ENCODE measurements around the gene NUP214. TPM values are rescaled to one million over a fixed set of nuclear protein-coding genes. Genes with fewer than 3 reads are reported as not detected.

Gene NUP214
- 17.0 and 19.7 TPM in 2 replicates for total RNA-seq (2014; rRNA removed; shearing (Covaris generic))
- 67.1 and 69.6 TPM in 2 replicates for total RNA-seq (2022)
- percentile 86 among the genes with signal in this experiment for Bru-seq, nascent RNA
- percentile 85 among the genes with signal in this experiment for BruChase-seq, experiment 1, labeled RNA remaining after a 6-hour chase
- BruChase-seq, experiment 2, labeled RNA remaining after a 2-hour chase: percentile 86 among the genes with signal in this experiment
- long read RNA-seq, full-length matches to known transcripts: 8 of 53 reads
- long read RNA-seq, partial matches to known transcripts: 29 of 53 reads
- long read RNA-seq, other reads (novel, unspliced or antisense): 16 of 53 reads

DNA sequence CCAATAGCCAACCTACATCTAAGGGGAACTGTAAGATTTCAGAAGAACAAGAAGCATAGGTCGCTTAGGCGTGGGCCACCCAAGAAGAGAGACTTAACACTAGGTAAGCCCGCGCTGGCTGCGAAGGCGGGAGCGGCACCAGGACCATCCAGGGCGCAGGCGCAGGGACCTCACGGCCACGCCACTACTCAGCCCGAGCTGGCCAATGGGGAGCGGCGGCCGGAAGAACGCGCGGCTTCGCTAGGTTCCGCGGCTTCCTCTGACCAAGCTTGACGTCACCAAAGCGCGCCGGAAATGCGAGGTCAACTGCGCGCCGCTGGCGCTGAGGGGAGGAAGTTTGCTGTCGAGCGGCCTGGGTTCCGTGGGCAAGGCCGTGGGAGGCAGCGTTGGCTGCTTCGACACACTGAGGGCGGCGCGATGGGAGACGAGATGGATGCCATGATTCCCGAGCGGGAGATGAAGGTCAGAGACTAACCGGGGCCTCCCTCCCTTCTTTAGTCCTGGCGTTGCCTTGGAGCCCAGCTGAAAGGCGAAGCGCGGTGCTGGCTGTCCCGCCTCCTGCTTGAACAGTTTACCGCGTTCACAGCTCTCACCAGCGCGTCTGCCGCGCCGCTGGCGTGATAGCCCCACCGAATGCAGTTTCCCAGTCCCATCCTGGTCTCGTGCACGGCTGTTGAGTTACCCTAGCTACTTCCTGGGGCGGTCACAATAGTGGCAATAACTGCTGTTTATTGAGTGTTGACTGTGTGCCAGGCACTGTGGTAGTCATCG lies at the start of gene NUP214:
Gene NUP214, plus strand, starts transcription at position 299 of the 771 bp plus-strand sequence. Its CDS starts 119 bp downstream, at position 418.
- intact Hi-C loops (cut with micrococcal nuclease; ENCODE audit: unreplicated experiment): no loop called here
- ChIA-PET CTCF (ENCODE audit: unreplicated experiment) (interaction anchor here (0.6 to 0.7 kb wide), 3 partner anchors 13 to 1983 kb away, joined by 3 read pairs; no protein-coding TSS in a partner anchor), POLR2A (interaction anchor here (0.7 to 1.9 kb wide), 5 partner anchors 8 to 123 kb away, joined by 3 to 9 read pairs (median 4); no protein-coding TSS in a partner anchor)
- Histone ChIP-seq H3K36me3 (ENCODE audit: insufficient read depth, low read length) (peaks cover 32% of the 10 kb centered on the region), H2AFZ (ENCODE audit: low read length) (peak within 1 kb of the TSS; percentile 40; the same call in 1 of the 2 replicates), H3K4me3 (ENCODE audit: low read depth, low read length, poor library complexity, severe bottlenecking) (peak within 1 kb of the TSS; percentile 81), H3K79me2 (ENCODE audit: insufficient read depth, low read depth, low read length) (peaks cover 24% of the 10 kb centered on the region), H3K27ac (ENCODE audit: low read depth, low read length, poor library complexity, severe bottlenecking) (peak within 1 kb of the TSS; percentile 52), H3K9me3 (ENCODE audit: low read length) (no peaks in the 10 kb centered on the region), H3K9me2 (ENCODE audit: insufficient read depth, low read length) (no peaks in the 10 kb centered on the region), H3K4me2 (ENCODE audit: low read length) (peak within 1 kb of the TSS; percentile 91), H4K20me1 (ENCODE audit: insufficient read depth, low read length) (no peaks in the 10 kb centered on the region; the same call in 1 of the 2 replicates), H3K4me1 (ENCODE audit: insufficient read depth, low read length, poor library complexity, severe bottlenecking) (peaks cover 9% of the 10 kb centered on the region)
- peak; percentile 98 for DNase-seq (ENCODE audit: low spot score)
- BruUV-seq (replicated peaks): no TSS peak
- TF ChIP-seq, protein P1, sequence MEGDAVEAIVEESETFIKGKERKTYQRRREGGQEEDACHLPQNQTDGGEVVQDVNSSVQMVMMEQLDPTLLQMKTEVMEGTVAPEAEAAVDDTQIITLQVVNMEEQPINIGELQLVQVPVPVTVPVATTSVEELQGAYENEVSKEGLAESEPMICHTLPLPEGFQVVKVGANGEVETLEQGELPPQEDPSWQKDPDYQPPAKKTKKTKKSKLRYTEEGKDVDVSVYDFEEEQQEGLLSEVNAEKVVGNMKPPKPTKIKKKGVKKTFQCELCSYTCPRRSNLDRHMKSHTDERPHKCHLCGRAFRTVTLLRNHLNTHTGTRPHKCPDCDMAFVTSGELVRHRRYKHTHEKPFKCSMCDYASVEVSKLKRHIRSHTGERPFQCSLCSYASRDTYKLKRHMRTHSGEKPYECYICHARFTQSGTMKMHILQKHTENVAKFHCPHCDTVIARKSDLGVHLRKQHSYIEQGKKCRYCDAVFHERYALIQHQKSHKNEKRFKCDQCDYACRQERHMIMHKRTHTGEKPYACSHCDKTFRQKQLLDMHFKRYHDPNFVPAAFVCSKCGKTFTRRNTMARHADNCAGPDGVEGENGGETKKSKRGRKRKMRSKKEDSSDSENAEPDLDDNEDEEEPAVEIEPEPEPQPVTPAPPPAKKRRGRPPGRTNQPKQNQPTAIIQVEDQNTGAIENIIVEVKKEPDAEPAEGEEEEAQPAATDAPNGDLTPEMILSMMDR (conservative IDR thresholded peaks at IDR 0.05; ENCODE audit: low read length): no peak
- TF ChIP-seq EZH2phosphoT487 (IDR thresholded peaks at IDR 0.05; ENCODE audit: borderline replicate concordance, low read depth, low read length): no peak

DNA sequence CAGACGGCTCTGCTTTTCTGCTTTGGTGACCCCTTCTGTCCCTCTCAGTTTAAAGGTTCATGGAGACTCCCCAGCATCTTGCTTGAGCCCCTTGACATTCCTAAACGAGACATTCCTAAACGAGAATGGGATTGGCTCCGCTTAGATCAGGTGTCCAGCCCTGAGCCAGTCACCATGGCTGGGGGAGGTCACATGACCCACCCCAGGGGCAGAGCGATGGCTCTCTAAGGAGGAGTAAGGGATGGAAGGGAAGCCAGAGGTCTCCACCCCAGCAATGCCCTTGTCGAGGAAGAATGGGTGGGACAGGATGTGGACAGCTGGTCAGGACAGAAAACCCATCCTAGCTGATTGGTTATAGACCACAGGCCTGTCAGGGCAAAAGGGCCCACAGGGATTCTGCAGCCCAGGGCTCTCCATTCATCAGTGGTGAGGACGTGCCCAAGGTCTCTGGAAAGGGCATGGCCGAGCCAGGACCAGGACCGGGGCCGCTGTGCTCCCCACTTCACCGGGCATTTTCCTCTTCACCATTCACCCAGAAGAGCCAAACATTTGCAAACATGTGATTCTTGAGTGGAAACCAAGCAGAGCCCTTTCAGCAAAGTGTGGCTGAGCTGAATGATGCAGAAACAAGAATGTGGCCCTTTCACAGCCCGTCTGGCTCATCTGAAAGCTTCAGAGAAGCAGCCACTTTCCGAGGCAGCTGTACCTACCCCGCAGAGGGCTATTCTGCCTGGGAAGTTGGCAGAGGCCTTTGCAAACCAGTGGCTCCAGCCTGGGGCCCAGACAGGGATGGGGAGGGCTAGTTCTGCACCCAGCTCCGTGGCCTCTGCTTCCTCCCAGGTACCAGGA lies 48.8 kb upstream of the NUP214 start:
- Histone ChIP-seq H3K36me3 (ENCODE audit: insufficient read depth, low read length) (no peaks in the 10 kb centered on the region), H2AFZ (ENCODE audit: low read length) (no peak overlapping the region), H3K4me1 (ENCODE audit: insufficient read depth, low read length, poor library complexity, severe bottlenecking) (no peaks in the 10 kb centered on the region), H3K4me2 (ENCODE audit: low read length) (no peak overlapping the region), H3K27ac (ENCODE audit: low read depth, low read length, poor library complexity, severe bottlenecking) (no peak overlapping the region), H3K9me2 (ENCODE audit: insufficient read depth, low read length) (no peaks in the 10 kb centered on the region), H3K4me3 (ENCODE audit: low read depth, low read length, poor library complexity, severe bottlenecking) (no peak overlapping the region), H4K20me1 (ENCODE audit: insufficient read depth, low read length) (no peaks in the 10 kb centered on the region), H3K79me2 (ENCODE audit: insufficient read depth, low read depth, low read length) (no peaks in the 10 kb centered on the region), H3K9me3 (ENCODE audit: low read length) (no peaks in the 10 kb centered on the region)
- no TSS peak for BruUV-seq (replicated peaks)
- TF ChIP-seq EZH2phosphoT487 (IDR thresholded peaks at IDR 0.05; ENCODE audit: borderline replicate concordance, low read depth, low read length): no peak
- ChIA-PET POLR2A (no interaction called here), CTCF (ENCODE audit: unreplicated experiment) (no interaction called here)
- DNase-seq (ENCODE audit: low spot score): no peak
- intact Hi-C loops (cut with micrococcal nuclease; ENCODE audit: unreplicated experiment): no loop called here

Data from OCI-LY7 (cell line).